22Rv1 (cell line): ENCODE measurements around the gene GCLC.

ENCODE experiments used
- ZFX ChIP-seq: fragments of 450-650 bp; IDR thresholded peaks from 2 replicates; pipeline ENCODE4 v1.6.1; 2017; ENCODE audit warnings: antibody characterized with exemption, borderline replicate concordance
- TF ChIP-seq, protein P1 (sequence below): fragments of 450-650 bp; IDR thresholded peaks from 2 replicates; pipeline ENCODE4 v1.5.1; 2017; ENCODE audit warnings: mild to moderate bottlenecking

DNA sequence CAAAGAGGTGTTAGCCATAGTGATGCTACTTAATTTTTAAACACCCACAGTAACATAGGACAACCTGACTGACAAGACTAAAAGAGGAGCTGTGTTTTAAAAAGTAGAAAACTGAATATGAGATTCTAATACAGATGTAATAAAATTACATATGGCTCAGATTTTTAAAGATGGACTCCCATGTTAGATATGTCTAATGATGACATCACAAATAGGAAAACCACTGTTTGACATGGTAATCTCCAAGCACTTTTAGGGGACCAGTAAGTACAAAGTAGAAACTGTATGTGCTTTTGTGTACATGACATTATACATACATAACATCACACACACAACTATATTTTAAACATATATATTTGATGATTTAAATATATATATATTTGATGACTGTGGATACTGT lies 16.8 kb downstream of the GCLC start:
- TF ChIP-seq, protein P1, sequence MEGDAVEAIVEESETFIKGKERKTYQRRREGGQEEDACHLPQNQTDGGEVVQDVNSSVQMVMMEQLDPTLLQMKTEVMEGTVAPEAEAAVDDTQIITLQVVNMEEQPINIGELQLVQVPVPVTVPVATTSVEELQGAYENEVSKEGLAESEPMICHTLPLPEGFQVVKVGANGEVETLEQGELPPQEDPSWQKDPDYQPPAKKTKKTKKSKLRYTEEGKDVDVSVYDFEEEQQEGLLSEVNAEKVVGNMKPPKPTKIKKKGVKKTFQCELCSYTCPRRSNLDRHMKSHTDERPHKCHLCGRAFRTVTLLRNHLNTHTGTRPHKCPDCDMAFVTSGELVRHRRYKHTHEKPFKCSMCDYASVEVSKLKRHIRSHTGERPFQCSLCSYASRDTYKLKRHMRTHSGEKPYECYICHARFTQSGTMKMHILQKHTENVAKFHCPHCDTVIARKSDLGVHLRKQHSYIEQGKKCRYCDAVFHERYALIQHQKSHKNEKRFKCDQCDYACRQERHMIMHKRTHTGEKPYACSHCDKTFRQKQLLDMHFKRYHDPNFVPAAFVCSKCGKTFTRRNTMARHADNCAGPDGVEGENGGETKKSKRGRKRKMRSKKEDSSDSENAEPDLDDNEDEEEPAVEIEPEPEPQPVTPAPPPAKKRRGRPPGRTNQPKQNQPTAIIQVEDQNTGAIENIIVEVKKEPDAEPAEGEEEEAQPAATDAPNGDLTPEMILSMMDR = no peak
- TF ChIP-seq ZFX = no peak
